VCaP (cell line): ENCODE measurements around the gene AZU1.

Source experiments
- H3K27ac ChIP-seq: fragments of 450-650 bp; 2 replicates; pipeline ENCODE4 v1.5.1; 2017
- CTCF ChIP-seq: fragments of 450-650 bp; conservative IDR thresholded peaks from 2 replicates; pipeline ENCODE4 v1.5.1; 2017; ENCODE audit warnings: mild to moderate bottlenecking, moderate library complexity

Gene AZU1

GRCh38 chr19:806815-807421, 20.7 kb upstream of the AZU1 start:
- H3K27ac ChIP-seq, result no peak overlapping the region
- TF ChIP-seq CTCF, result no peak

- TF ChIP-seq CTCF, result no peak
- no peak overlapping the region for H3K27ac ChIP-seq
These were observed 19.8 kb upstream of the AZU1 start for GRCh38 chr19:807627-808422.

GRCh38 chr19:808423-808775, 19.2 kb upstream of the AZU1 start:
- TF ChIP-seq CTCF, result no peak
- H3K27ac ChIP-seq, result no peak overlapping the region

- no peak overlapping the region for H3K27ac ChIP-seq
- TF ChIP-seq CTCF, result no peak
These were observed 17.4 kb upstream of the AZU1 start for GRCh38 chr19:810077-810855.

- TF ChIP-seq CTCF, result no peak
These were observed 16.7 kb upstream of the AZU1 start for GRCh38 chr19:810883-811489.

GRCh38 chr19:811506-812048, 16.1 kb upstream of the AZU1 start:
- no peak overlapping the region for H3K27ac ChIP-seq
- TF ChIP-seq CTCF, result no peak

More at GRCh38 chr19:810883-811489, 16.7 kb upstream of the AZU1 start:
- no peak overlapping the region for H3K27ac ChIP-seq
